ENCODE data around the gene ZDHHC18.
A peak's percentile ranks its signal among the peaks of the same experiment; 100 is the strongest.

- TF ChIP-seq POLR2A (IDR thresholded peaks at IDR 0.05; ENCODE audit: low read length) = peak; percentile 83
- no peak for TF ChIP-seq GATA1 (IDR thresholded peaks at IDR 0.05; ENCODE audit: low read depth, low read length)
Observed at GRCh38 chr1:26786437-26787380, 39.8 kb upstream of the ZDHHC18 start.
